HEK293 (cell line): Measurements from ENCODE around the gene PARP6.

Source experiments
- CTCF ChIP-seq: fragments of 450-650 bp; formaldehyde crosslinking; IDR thresholded peaks from 2 replicates; pipeline ENCODE4 v1.5.1; 2016; ENCODE audit warnings: missing biosample characterization, missing genetic modification characterization
- REST ChIP-seq: fragments of 450-650 bp; formaldehyde crosslinking; IDR thresholded peaks from 2 replicates; pipeline ENCODE4 v1.5.1; 2016; ENCODE audit warnings: missing biosample characterization, missing genetic modification characterization
- ZBTB26 ChIP-seq: fragments of 450-650 bp; formaldehyde crosslinking; optimal IDR thresholded peaks from 2 replicates; pipeline ENCODE3; 2016; ENCODE audit warnings: missing biosample characterization, mild to moderate bottlenecking, missing genetic modification characterization
- ZIC2 ChIP-seq: fragments of 450-650 bp; formaldehyde crosslinking; IDR thresholded peaks from 2 replicates; pipeline ENCODE4 v1.5.1; 2016; ENCODE audit warnings: missing biosample characterization, missing genetic modification characterization
- ZNF132 ChIP-seq: fragments of 450-650 bp; formaldehyde crosslinking; IDR thresholded peaks from 2 replicates; pipeline ENCODE4 v1.5.1; 2017; ENCODE audit warnings: missing biosample characterization, missing genetic modification characterization, borderline replicate concordance
- ZNF510 ChIP-seq: fragments of 450-650 bp; formaldehyde crosslinking; IDR thresholded peaks from 2 replicates; pipeline ENCODE4 v1.5.1; 2018; ENCODE audit warnings: mild to moderate bottlenecking, missing genetic modification characterization, missing biosample characterization; ENCODE audit not compliant: insufficient replicate concordance
- ZNF610 ChIP-seq: fragments of 450-650 bp; formaldehyde crosslinking; IDR thresholded peaks from 2 replicates; pipeline ENCODE4 v1.5.1; 2016; ENCODE audit warnings: missing biosample characterization, missing genetic modification characterization, borderline replicate concordance
- ZNF768 ChIP-seq: fragments of 450-650 bp; formaldehyde crosslinking; IDR thresholded peaks from 2 replicates; pipeline ENCODE4 v1.5.1; 2018; ENCODE audit warnings: missing biosample characterization, mild to moderate bottlenecking, missing genetic modification characterization
- ZNF843 ChIP-seq: fragments of 450-650 bp; formaldehyde crosslinking; IDR thresholded peaks from 2 replicates; pipeline ENCODE4 v1.5.1; 2016; ENCODE audit warnings: missing biosample characterization, missing genetic modification characterization
- ZSCAN5A ChIP-seq: fragments of 450-650 bp; formaldehyde crosslinking; IDR thresholded peaks from 2 replicates; pipeline ENCODE4 v1.5.1; 2016; ENCODE audit warnings: missing biosample characterization, missing genetic modification characterization

- TF ChIP-seq ZNF843 (tag by site-specific recombination) = no peak
- TF ChIP-seq CTCF (tag by site-specific recombination) = no peak
- no peak for TF ChIP-seq ZNF132 (tag by site-specific recombination)
- no peak for TF ChIP-seq ZBTB26 (tag by site-specific recombination)
- no peak for TF ChIP-seq ZNF510 (tag by site-specific recombination)
- no peak for TF ChIP-seq ZIC2
- no peak for TF ChIP-seq ZNF768
- no peak for TF ChIP-seq ZNF610
- TF ChIP-seq REST (tag by site-specific recombination) = no peak
- TF ChIP-seq ZSCAN5A (tag by site-specific recombination) = no peak
These were observed 79.9 kb downstream of the PARP6 start for GRCh38 chr15:72192416-72192815.
